Retinal pigment epithelial cell (primary cell): ENCODE measurements around the gene ARHGEF37.
"Not testable (repeated sequence)": the region's sequence is repeated elsewhere in the genome, so short reads cannot be mapped to it uniquely, and the experiment has no call there.

ENCODE experiments used
- DNase-seq: peaks from one replicate; pipeline ENCODE4 v3.0.0-alpha.2; 2010; ENCODE audit warnings: low read depth
- H3K4me3 ChIP-seq: 2 replicates; pipeline ENCODE4 v1.5.1; 2011; ENCODE audit warnings: mild to moderate bottlenecking, low read length, control low read depth, moderate library complexity
- CTCF ChIP-seq: conservative IDR thresholded peaks from 2 replicates; pipeline ENCODE4 v1.5.1; 2011; ENCODE audit warnings: low read depth, low read length, control low read depth, inconsistent platforms

ARHGEF37 gene

DNA sequence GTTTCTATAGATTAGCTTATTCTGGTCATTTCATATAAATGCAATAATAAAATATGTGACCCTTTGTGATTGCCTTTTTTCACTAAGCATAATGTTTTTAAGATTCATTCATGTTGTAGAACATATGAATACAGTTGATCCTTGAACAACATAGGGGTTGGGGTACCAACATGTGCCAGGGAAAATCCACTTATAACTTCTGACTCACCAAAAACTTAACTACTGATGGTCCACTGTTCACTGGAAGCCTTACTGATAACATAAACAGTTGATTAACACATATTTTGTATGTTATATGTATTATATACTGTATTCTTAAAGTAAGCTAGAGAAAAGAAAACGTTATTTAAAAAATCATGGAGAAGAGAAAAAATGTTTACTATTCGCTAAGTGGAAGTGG lies 12.1 kb downstream of the ARHGEF37 start:
- TF ChIP-seq CTCF, result no peak
- DNase-seq, result no peak
- H3K4me3 ChIP-seq, result no peak overlapping the region

GRCh38 chr5:149594206-149594895 lies 13.1 kb downstream of the ARHGEF37 start:
- DNase-seq, result no peak
- TF ChIP-seq CTCF, result no peak
- no peak overlapping the region for H3K4me3 ChIP-seq

GRCh38 chr5:149595105-149595504 lies 13.8 kb downstream of the ARHGEF37 start:
- DNase-seq, H3K4me3 ChIP-seq: not testable (repeated sequence)

GRCh38 chr5:149596712-149597111 lies 15.4 kb downstream of the ARHGEF37 start:
- no peak for DNase-seq
- no peak overlapping the region for H3K4me3 ChIP-seq
- TF ChIP-seq CTCF, result no peak

GRCh38 chr5:149597618-149598017 lies 16.3 kb downstream of the ARHGEF37 start:
- no peak for TF ChIP-seq CTCF
- no peak for DNase-seq
- H3K4me3 ChIP-seq, result no peak overlapping the region

DNA sequence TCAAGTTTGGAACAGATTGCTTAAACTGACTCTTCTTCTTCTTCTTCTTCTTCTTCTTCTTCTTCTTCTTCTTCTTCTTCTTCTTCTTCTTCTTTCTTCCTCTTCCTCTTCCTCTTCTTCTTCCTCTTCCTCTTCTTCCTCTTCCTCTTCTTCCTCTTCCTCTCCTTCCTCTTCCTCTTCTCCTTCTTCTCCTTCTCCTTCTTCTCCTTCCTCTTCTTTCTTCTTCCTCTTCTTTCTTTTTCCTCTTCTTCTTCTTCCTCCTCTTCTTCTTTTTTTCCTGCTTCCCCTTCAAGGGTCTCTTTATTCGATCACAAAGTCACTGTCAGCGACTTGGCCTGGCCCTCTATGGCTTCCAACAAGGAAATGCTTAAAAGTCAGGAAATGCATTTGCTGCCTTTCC lies 16.9 kb downstream of the ARHGEF37 start:
- not testable (repeated sequence) for DNase-seq, H3K4me3 ChIP-seq

GRCh38 chr5:149598966-149599365 lies 17.7 kb downstream of the ARHGEF37 start:
- TF ChIP-seq CTCF, result no peak
- H3K4me3 ChIP-seq, result no peak overlapping the region
- DNase-seq, result no peak

DNA sequence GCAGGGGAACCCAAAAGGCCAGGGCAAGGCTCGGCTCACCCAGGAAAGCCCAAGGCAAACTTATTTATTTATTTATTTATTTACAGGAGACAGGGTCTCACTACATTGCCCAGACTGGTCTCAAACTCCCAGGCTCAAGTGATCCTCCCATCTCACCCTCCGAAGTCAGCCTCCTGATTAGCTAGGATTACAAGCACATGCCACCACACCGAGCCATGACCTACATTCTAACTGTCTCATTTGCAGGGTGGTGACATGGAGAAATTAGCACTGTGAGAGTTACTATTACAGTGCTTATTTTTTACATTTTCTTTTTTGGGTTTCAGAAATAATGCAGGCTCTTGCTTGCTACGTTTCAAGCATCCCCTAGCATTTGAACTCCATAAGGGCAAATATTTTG lies 18.1 kb downstream of the ARHGEF37 start:
- DNase-seq, result no peak
- no peak overlapping the region for H3K4me3 ChIP-seq
- TF ChIP-seq CTCF, result no peak
